Endothelial cell (in vitro differentiated cells): Measurements from ENCODE around the gene UCP3. TPM values are rescaled to one million over a fixed set of nuclear protein-coding genes. Genes with fewer than 3 reads are reported as not detected.

Source experiments
- DNase-seq: peaks from one replicate; pipeline ENCODE4 v3.0.0; 2021; ENCODE audit warnings: low spot score
- H3K27ac Mint-ChIP-seq: one replicate; pipeline ENCODE4 v1.8.0; 2021; ENCODE audit warnings: mixed read lengths, inconsistent platforms; ENCODE audit not compliant: unreplicated experiment
- H3K27me3 Mint-ChIP-seq: one replicate; pipeline ENCODE4 v1.8.0; 2021; ENCODE audit warnings: mild to moderate bottlenecking, moderate library complexity, mixed read lengths, inconsistent platforms; ENCODE audit not compliant: unreplicated experiment
- H3K36me3 Mint-ChIP-seq: one replicate; pipeline ENCODE4 v1.8.0; 2021; ENCODE audit warnings: mild to moderate bottlenecking, low read depth, mixed read lengths, inconsistent platforms; ENCODE audit not compliant: unreplicated experiment
- H3K4me1 Mint-ChIP-seq: one replicate; pipeline ENCODE4 v1.8.0; 2021; ENCODE audit warnings: mild to moderate bottlenecking, mixed read lengths, inconsistent platforms; ENCODE audit not compliant: unreplicated experiment
- H3K4me3 Mint-ChIP-seq: one replicate; pipeline ENCODE4 v1.8.0; 2021; ENCODE audit warnings: mild to moderate bottlenecking, mixed read lengths, inconsistent platforms; ENCODE audit not compliant: unreplicated experiment
- H3K9me3 Mint-ChIP-seq: one replicate; pipeline ENCODE4 v1.8.0; 2021; ENCODE audit warnings: mixed read lengths, inconsistent platforms; ENCODE audit not compliant: unreplicated experiment
- total RNA-seq: library from RNA; stranded (reverse); fragmentation: NEBNext Ultra II Directional; extraction: Animal tissue kit (Norgen Biotek cat#: 25700); gene quantifications from one replicate; pipeline ENCODE4 v1.2.1, GENCODE V29; 2021; ENCODE audit not compliant: unreplicated experiment
- TF ChIP-seq, protein P1 (sequence below): fragments of 200-600 bp; sonication (generic); IDR thresholded peaks from one replicate; pipeline ENCODE4 v1.5.0; 2021; ENCODE audit warnings: antibody characterized with exemption; ENCODE audit not compliant: unreplicated experiment

UCP3 gene
- total RNA-seq, 1 donor from 2014 or later = 1.6 TPM

DNA sequence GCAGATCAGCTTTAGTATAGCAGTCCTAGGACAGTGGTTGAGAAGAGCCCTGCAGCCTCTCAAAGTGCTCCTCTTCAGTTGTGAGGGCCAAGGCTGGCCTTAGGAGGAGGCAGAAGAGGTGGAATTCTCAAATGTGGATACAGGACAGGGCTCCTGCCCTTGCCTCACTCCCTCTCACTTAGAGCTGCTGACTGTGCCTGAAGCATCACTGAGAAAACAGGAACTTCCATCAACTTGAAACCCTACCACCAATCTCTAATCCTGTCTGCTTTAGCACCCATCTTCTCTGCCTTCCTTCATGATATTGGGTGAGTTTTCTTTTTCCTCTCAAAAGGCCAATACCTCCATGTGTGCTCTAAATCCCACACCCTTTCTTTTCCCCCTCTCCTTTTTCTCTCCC, 14.4 kb upstream of the UCP3 start:
- Mint-ChIP-seq H3K4me3 (no peak overlapping the region), H3K36me3 (no peaks in the 10 kb centered on the region), H3K4me1 (peaks cover 11% of the 10 kb centered on the region), H3K27me3 (no peaks in the 10 kb centered on the region), H3K27ac (no peak overlapping the region), H3K9me3 (no peaks in the 10 kb centered on the region)
- DNase-seq = no peak
- TF ChIP-seq, protein P1, sequence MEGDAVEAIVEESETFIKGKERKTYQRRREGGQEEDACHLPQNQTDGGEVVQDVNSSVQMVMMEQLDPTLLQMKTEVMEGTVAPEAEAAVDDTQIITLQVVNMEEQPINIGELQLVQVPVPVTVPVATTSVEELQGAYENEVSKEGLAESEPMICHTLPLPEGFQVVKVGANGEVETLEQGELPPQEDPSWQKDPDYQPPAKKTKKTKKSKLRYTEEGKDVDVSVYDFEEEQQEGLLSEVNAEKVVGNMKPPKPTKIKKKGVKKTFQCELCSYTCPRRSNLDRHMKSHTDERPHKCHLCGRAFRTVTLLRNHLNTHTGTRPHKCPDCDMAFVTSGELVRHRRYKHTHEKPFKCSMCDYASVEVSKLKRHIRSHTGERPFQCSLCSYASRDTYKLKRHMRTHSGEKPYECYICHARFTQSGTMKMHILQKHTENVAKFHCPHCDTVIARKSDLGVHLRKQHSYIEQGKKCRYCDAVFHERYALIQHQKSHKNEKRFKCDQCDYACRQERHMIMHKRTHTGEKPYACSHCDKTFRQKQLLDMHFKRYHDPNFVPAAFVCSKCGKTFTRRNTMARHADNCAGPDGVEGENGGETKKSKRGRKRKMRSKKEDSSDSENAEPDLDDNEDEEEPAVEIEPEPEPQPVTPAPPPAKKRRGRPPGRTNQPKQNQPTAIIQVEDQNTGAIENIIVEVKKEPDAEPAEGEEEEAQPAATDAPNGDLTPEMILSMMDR = no peak

GRCh38 chr11:74022546-74022945, 13.7 kb upstream of the UCP3 start:
- Mint-ChIP-seq H3K4me3 (no peak overlapping the region), H3K9me3 (no peaks in the 10 kb centered on the region), H3K27me3 (no peaks in the 10 kb centered on the region), H3K36me3 (no peaks in the 10 kb centered on the region), H3K27ac (no peak overlapping the region), H3K4me1 (peaks cover 11% of the 10 kb centered on the region)
- TF ChIP-seq, protein P1 = no peak
- no peak for DNase-seq

- H3K4me1 Mint-ChIP-seq = peaks cover 11% of the 10 kb centered on the region
These were observed 13.1 kb upstream of the UCP3 start for GRCh38 chr11:74021998-74022397.

DNA sequence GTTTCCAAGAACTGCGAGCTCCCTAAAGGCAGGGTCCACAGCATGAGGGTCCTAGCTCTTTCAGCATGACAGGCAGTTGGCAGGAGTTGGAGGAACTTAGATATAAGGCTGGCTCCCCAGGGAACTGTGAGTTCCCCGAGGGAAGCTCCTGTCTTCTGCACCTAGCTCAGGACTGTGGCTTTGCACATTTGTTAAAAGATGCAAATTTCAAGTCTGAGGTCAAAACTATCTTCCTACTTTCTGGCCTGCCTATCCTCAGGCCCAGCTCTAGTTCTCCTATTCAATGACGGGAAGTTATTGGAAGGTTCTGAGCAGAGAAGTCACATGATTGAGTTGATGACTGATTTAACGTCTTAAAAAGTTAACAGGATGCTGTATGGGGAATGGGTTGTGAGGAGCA, 11.7 kb upstream of the UCP3 start:
- H3K9me3 Mint-ChIP-seq = no peaks in the 10 kb centered on the region

More at GRCh38 chr11:74021998-74022397, 13.1 kb upstream of the UCP3 start:
- Mint-ChIP-seq H3K9me3 (no peaks in the 10 kb centered on the region), H3K27me3 (no peaks in the 10 kb centered on the region), H3K4me3 (no peak overlapping the region), H3K36me3 (peaks cover 5% of the 10 kb centered on the region), H3K27ac (no peak overlapping the region)
- TF ChIP-seq, protein P1 = no peak
- DNase-seq = no peak

GRCh38 chr11:74019860-74020259, 11.0 kb upstream of the UCP3 start:
- Mint-ChIP-seq H3K27ac (no peak overlapping the region), H3K4me1 (peaks cover 11% of the 10 kb centered on the region), H3K9me3 (no peaks in the 10 kb centered on the region), H3K36me3 (peaks cover 21% of the 10 kb centered on the region), H3K4me3 (no peak overlapping the region), H3K27me3 (no peaks in the 10 kb centered on the region)
- DNase-seq = no peak
- TF ChIP-seq, protein P1 = no peak

More for the DNA sequence above, 11.7 kb upstream of the UCP3 start:
- no peak for DNase-seq
- H3K36me3 Mint-ChIP-seq = peaks cover 18% of the 10 kb centered on the region
- H3K4me1 Mint-ChIP-seq = peaks cover 11% of the 10 kb centered on the region
- TF ChIP-seq, protein P1 = no peak
- H3K27me3 Mint-ChIP-seq = no peaks in the 10 kb centered on the region
- H3K27ac Mint-ChIP-seq = no peak overlapping the region
- no peak overlapping the region for H3K4me3 Mint-ChIP-seq
